Progenitor cell of endocrine pancreas (in vitro differentiated cells): ENCODE results near the gene LRMDA. TPM values are rescaled to one million over a fixed set of nuclear protein-coding genes. Genes with fewer than 3 reads are reported as not detected.

ENCODE experiments used
- DNase-seq: peaks from one replicate; pipeline ENCODE4 v3.0.0; 2021; ENCODE audit warnings: low spot score; ENCODE audit not compliant: unreplicated experiment
- H3K27ac Mint-ChIP-seq: 2 replicates; pipeline ENCODE4 v1.8.0; 2021; ENCODE audit warnings: mild to moderate bottlenecking, moderate library complexity, mixed read lengths
- H3K27me3 Mint-ChIP-seq: 2 replicates; pipeline ENCODE4 v1.8.0; 2021; ENCODE audit warnings: mixed read lengths
- H3K36me3 Mint-ChIP-seq: 2 replicates; pipeline ENCODE4 v1.8.0; 2022; ENCODE audit warnings: mixed read lengths; ENCODE audit not compliant: insufficient read depth
- H3K4me1 Mint-ChIP-seq: 2 replicates; pipeline ENCODE4 v1.8.0; 2021; ENCODE audit warnings: low read depth, mixed read lengths
- H3K4me3 Mint-ChIP-seq: 2 replicates; pipeline ENCODE4 v1.8.0; 2021; ENCODE audit warnings: low read depth, mild to moderate bottlenecking, moderate library complexity, mixed read lengths
- H3K9me3 Mint-ChIP-seq: 2 replicates; pipeline ENCODE4 v1.8.0; 2021; ENCODE audit warnings: low read depth, mixed read lengths
- CTCF ChIP-seq: fragments of 200-600 bp; sonication (generic); IDR thresholded peaks from one replicate; pipeline ENCODE4 v1.5.0; 2021; ENCODE audit warnings: antibody characterized with exemption, mild to moderate bottlenecking; ENCODE audit not compliant: unreplicated experiment
- total RNA-seq: library from RNA; stranded (reverse); gene quantifications from 2 replicates; pipeline ENCODE4 v1.2.1, GENCODE V29; 2021

The LRMDA gene
- total RNA-seq, 1 donor from 2014 or later: 6.5 TPM

GRCh38 chr10:76396134-76396533 lies 964.7 kb downstream of the LRMDA start:
- no peaks in the 10 kb centered on the region for H3K27me3 Mint-ChIP-seq
- H3K4me1 Mint-ChIP-seq: peaks cover 3% of the 10 kb centered on the region
- H3K4me3 Mint-ChIP-seq: no peak overlapping the region

GRCh38 chr10:76397181-76398042 lies 966.0 kb downstream of the LRMDA start:
- Mint-ChIP-seq H3K27ac (no peak overlapping the region), H3K36me3 (no peaks in the 10 kb centered on the region), H3K4me1 (peaks cover 3% of the 10 kb centered on the region), H3K9me3 (no peaks in the 10 kb centered on the region), H3K27me3 (no peaks in the 10 kb centered on the region), H3K4me3 (no peak overlapping the region)
- no peak for TF ChIP-seq CTCF
- no peak for DNase-seq

More at GRCh38 chr10:76396134-76396533, 964.7 kb downstream of the LRMDA start:
- Mint-ChIP-seq H3K36me3 (no peaks in the 10 kb centered on the region), H3K27ac (no peak overlapping the region), H3K9me3 (no peaks in the 10 kb centered on the region)
- TF ChIP-seq CTCF: no peak
- DNase-seq: no peak

- Mint-ChIP-seq H3K9me3 (no peaks in the 10 kb centered on the region), H3K4me3 (no peak overlapping the region), H3K4me1 (peaks cover 3% of the 10 kb centered on the region), H3K27ac (no peak overlapping the region), H3K36me3 (no peaks in the 10 kb centered on the region), H3K27me3 (no peaks in the 10 kb centered on the region)
- no peak for DNase-seq
- TF ChIP-seq CTCF: no peak
Observed at GRCh38 chr10:76398043-76398710, 966.8 kb downstream of the LRMDA start.

- Mint-ChIP-seq H3K4me3 (no peak overlapping the region), H3K9me3 (no peaks in the 10 kb centered on the region), H3K27me3 (no peaks in the 10 kb centered on the region), H3K4me1 (peaks cover 3% of the 10 kb centered on the region), H3K27ac (no peak overlapping the region), H3K36me3 (no peaks in the 10 kb centered on the region)
- no peak for TF ChIP-seq CTCF
- DNase-seq: no peak
Observed at GRCh38 chr10:76399226-76399625, 967.8 kb downstream of the LRMDA start.

- Mint-ChIP-seq H3K36me3 (peaks cover 1% of the 10 kb centered on the region), H3K27me3 (no peaks in the 10 kb centered on the region), H3K4me1 (peaks cover 3% of the 10 kb centered on the region), H3K27ac (no peak overlapping the region), H3K4me3 (no peak overlapping the region), H3K9me3 (peaks cover 5% of the 10 kb centered on the region)
- DNase-seq: no peak
- TF ChIP-seq CTCF: no peak
Observed at GRCh38 chr10:76401006-76401405, 969.6 kb downstream of the LRMDA start.
